Measurements from ENCODE around the gene TRIP12.

GRCh38 chr2:229870903-229871656 lies 50.7 kb downstream of the TRIP12 start:
- TF ChIP-seq CTCF (IDR thresholded peaks at IDR 0.05; ENCODE audit: insufficient read depth, low read length) (no peak), POLR2AphosphoS5 (IDR thresholded peaks at IDR 0.05; ENCODE audit: low read depth) (no peak), GABPA (IDR thresholded peaks at IDR 0.05; ENCODE audit: low read depth) (no peak), SPI1 (IDR thresholded peaks at IDR 0.05; ENCODE audit: borderline replicate concordance, low read depth) (no peak), REST (IDR thresholded peaks at IDR 0.05; ENCODE audit: insufficient replicate concordance, low read depth) (no peak)
